HCT116 (cell line): Measurements from ENCODE around the gene SDCBP2. TPM values are rescaled to one million over a fixed set of nuclear protein-coding genes. Genes with fewer than 3 reads are reported as not detected.

ENCODE experiments used
- ATAC-seq: fragments of 200-7000 bp; cut with Tn5 transposase; 2 replicates; pipeline ENCODE4 v1.9.1; 2020; ENCODE audit warnings: mild to moderate bottlenecking, moderate library complexity
- BruUV-seq: library from RNA; stranded (reverse); fragments of 400-500 nt; replicated peaks from 2 replicates; lab custom pipeline; 2021; lab: Mats Ljungman, UMichigan
- CTCF ChIA-PET: fragments of 300-600 bp; sonication (Branson Sonifier 250); formaldehyde crosslinking; loops from one replicate; lab custom pipeline; 2021; ENCODE audit warnings: antibody characterized with exemption; lab: Charles Lee
- POLR2A ChIA-PET: fragments of 300-600, 350-600 bp; sonication (Branson Sonifier 250); formaldehyde crosslinking; loops from one replicate; lab custom pipeline; 2021; ENCODE audit warnings: antibody characterized with exemption; lab: Charles Lee
- RAD21 ChIA-PET, 2 experiments: fragments of 300-600 bp; sonication (Branson Sonifier 250); formaldehyde crosslinking; loops; one replicate each; lab custom pipeline; 2023; ENCODE audit warnings: low total read pairs in 2 of 2; ENCODE audit not compliant: uncharacterized antibody in 2 of 2, unreplicated experiment in 2 of 2, low non-redundant PET in 1 of 2; lab: Charles Lee
- DNase-seq: peaks from one replicate; pipeline ENCODE4 v3.0.0-alpha.2; 2010; ENCODE audit warnings: low read depth, low spot score
- H2AFZ ChIP-seq: fragments of 200-600 bp; shearing (Covaris generic), sonication (generic); 2 replicates; pipeline ENCODE4 v1.6.1; 2017; ENCODE audit warnings: low read depth, mixed run types, mixed read lengths, antibody characterized with exemption, low read length; ENCODE audit not compliant: poor library complexity, severe bottlenecking
- H3K27ac ChIP-seq: 2 replicates; pipeline ENCODE4 v1.5.1; 2012; ENCODE audit warnings: low read depth, low read length
- H3K27me3 ChIP-seq: fragments of 200-600 bp; sonication (generic); 2 replicates; pipeline ENCODE4 v1.6.1; 2016; ENCODE audit warnings: mixed run types, low read length, mixed read lengths; ENCODE audit not compliant: insufficient read depth
- H3K36me3 ChIP-seq, 2 experiments: fragments of 200-500 bp in 1 of 2; fragments of 200-600 bp in 1 of 2; sonication (Bioruptor generic) in 1 of 2; sonication (generic) in 1 of 2; 2 replicates each; pipeline versions ENCODE4 v1.5.1 to v1.6.1; 2014 to 2016; ENCODE audit warnings: low read length in 2 of 2, inconsistent platforms in 1 of 2, mixed read lengths in 1 of 2, mixed run types in 1 of 2; ENCODE audit not compliant: insufficient read depth in 2 of 2, control insufficient read depth in 1 of 2
- H3K4me1 ChIP-seq, 2 experiments: fragments of 200-600 bp in 1 of 2; sonication (generic) in 1 of 2; 2 replicates each; pipeline versions ENCODE4 v1.5.1 to v1.6.1; 2012 to 2017; ENCODE audit warnings: low read length in 2 of 2, inconsistent platforms in 1 of 2, mild to moderate bottlenecking in 1 of 2, mixed read lengths in 1 of 2, mixed run types in 1 of 2, moderate library complexity in 1 of 2; ENCODE audit not compliant: insufficient read depth in 2 of 2, control insufficient read depth in 1 of 2
- H3K4me2 ChIP-seq: fragments of 200-600 bp; sonication (generic); 2 replicates; pipeline ENCODE4 v1.6.1; 2017; ENCODE audit warnings: mixed run types, low read length, mixed read lengths
- H3K4me3 ChIP-seq, 2 experiments: fragments of 200-600 bp in 1 of 2; sonication (generic) in 1 of 2; replicated peaks in 1 of 2; 2 replicates each; pipeline ENCODE4 v1.5.1; 2011 to 2016; ENCODE audit warnings: low read length in 2 of 2, control low read depth in 1 of 2, low read depth in 1 of 2, mild to moderate bottlenecking in 1 of 2, mixed read lengths in 1 of 2, mixed run types in 1 of 2
- H3K79me2 ChIP-seq: fragments of 200-600 bp; sonication (generic); 2 replicates; pipeline ENCODE4 v1.6.1; 2017; ENCODE audit warnings: mild to moderate bottlenecking, mixed run types, low read length, moderate library complexity, mixed read lengths; ENCODE audit not compliant: insufficient read depth
- H3K9ac ChIP-seq: fragments of 200-600 bp; sonication (generic); 2 replicates; pipeline ENCODE4 v1.6.1; 2016; ENCODE audit warnings: low read length, mixed read lengths
- H3K9me2 ChIP-seq: fragments of 200-600 bp; sonication (generic), shearing (Covaris generic); 2 replicates; pipeline ENCODE4 v1.6.1; 2017; ENCODE audit warnings: mixed run types, mild to moderate bottlenecking, moderate library complexity; ENCODE audit not compliant: insufficient read depth
- H3K9me3 ChIP-seq, 2 experiments: fragments of 200-500 bp in 1 of 2; fragments of 200-600 bp in 1 of 2; sonication (Bioruptor generic) in 1 of 2; sonication (generic) in 1 of 2; 2 replicates each; pipeline ENCODE4 v1.6.1; 2014 to 2017; ENCODE audit warnings: low read length in 2 of 2, mixed read lengths in 2 of 2, inconsistent platforms in 1 of 2, low read depth in 1 of 2, mild to moderate bottlenecking in 1 of 2, mixed run types in 1 of 2, moderate library complexity in 1 of 2; ENCODE audit not compliant: control insufficient read depth in 1 of 2, insufficient read depth in 1 of 2
- H4K20me1 ChIP-seq: fragments of 200-600 bp; sonication (generic), shearing (Covaris generic); 2 replicates; pipeline ENCODE4 v1.6.1; 2017; ENCODE audit warnings: mixed run types, mild to moderate bottlenecking, moderate library complexity; ENCODE audit not compliant: insufficient read depth
- CBX3 ChIP-seq: IDR thresholded peaks from 2 replicates; pipeline ENCODE4 v1.6.1; 2012; ENCODE audit warnings: low read depth
- CEBPB ChIP-seq: IDR thresholded peaks from 2 replicates; pipeline ENCODE4 v1.6.1; 2012; ENCODE audit warnings: low read depth
- EGR1 ChIP-seq: IDR thresholded peaks from 2 replicates; pipeline ENCODE4 v1.6.1; 2012; ENCODE audit warnings: low read depth
- ELF1 ChIP-seq: IDR thresholded peaks from 2 replicates; pipeline ENCODE4 v1.6.1; 2012; ENCODE audit warnings: low read depth, borderline replicate concordance
- EZH2 ChIP-seq: fragments of 200-600 bp; sonication (generic); IDR thresholded peaks from 2 replicates; pipeline ENCODE4 v1.6.1; 2017; ENCODE audit warnings: antibody characterized with exemption, mixed run types
- EZH2phosphoT487 ChIP-seq: fragments of 200-600 bp; IDR thresholded peaks from 2 replicates; pipeline ENCODE4 v1.6.1; 2018; ENCODE audit warnings: antibody characterized with exemption, borderline replicate concordance
- FOSL1 ChIP-seq: IDR thresholded peaks from 2 replicates; pipeline ENCODE4 v1.6.1; 2012; ENCODE audit warnings: low read depth
- JUND ChIP-seq: IDR thresholded peaks from 2 replicates; pipeline ENCODE4 v1.6.1; 2012
- POLR2A ChIP-seq: IDR thresholded peaks from 2 replicates; pipeline ENCODE4 v1.7.0; 2011; ENCODE audit warnings: borderline replicate concordance; ENCODE audit not compliant: insufficient read depth, insufficient read length; ENCODE audit errors: extremely low read depth
- POLR2AphosphoS5 ChIP-seq: IDR thresholded peaks from 2 replicates; pipeline ENCODE4 v1.6.1; 2011; ENCODE audit warnings: mild to moderate bottlenecking, low read depth, low read length, moderate library complexity
- RAD21 ChIP-seq: IDR thresholded peaks from 2 replicates; pipeline ENCODE4 v1.6.1; 2012; ENCODE audit warnings: low read depth, mild to moderate bottlenecking
- SIN3A ChIP-seq: IDR thresholded peaks from 2 replicates; pipeline ENCODE4 v1.6.1; 2012; ENCODE audit warnings: low read depth
- TCF7L2 ChIP-seq: IDR thresholded peaks from 2 replicates; pipeline ENCODE4 v1.7.0; 2011; ENCODE audit warnings: borderline replicate concordance, inconsistent platforms; ENCODE audit not compliant: insufficient read depth, insufficient read length; ENCODE audit errors: extremely low read depth
- YY1 ChIP-seq: IDR thresholded peaks from 2 replicates; pipeline ENCODE4 v1.6.1; 2011; ENCODE audit warnings: low read length, low read depth, moderate library complexity, mild to moderate bottlenecking; ENCODE audit not compliant: insufficient replicate concordance; ENCODE audit errors: extremely low read depth
- ZNF274 ChIP-seq: fragments of 200-500 bp; sonication (Bioruptor generic); IDR thresholded peaks from 2 replicates; pipeline ENCODE4 v1.6.1; 2014; ENCODE audit warnings: mild to moderate bottlenecking, low read depth, low read length, inconsistent platforms
- intact Hi-C: fragments of 100-400 bp; cut with micrococcal nuclease; formaldehyde crosslinking; loops from 2 replicates; pipeline ENCODE4 v1.10.0; 2022
- total RNA-seq: library from RNA; stranded (reverse); gene quantifications from one replicate; pipeline ENCODE4 v1.2.1, GENCODE V29; 2021; ENCODE audit not compliant: unreplicated experiment
- TF ChIP-seq, protein P1 (sequence below): IDR thresholded peaks from 2 replicates; pipeline ENCODE4 v1.6.1; 2012; ENCODE audit warnings: low read depth
- TF ChIP-seq, protein P2 (sequence below): IDR thresholded peaks from 2 replicates; pipeline ENCODE4 v1.6.1; 2012
- TF ChIP-seq, protein P3 (sequence below): IDR thresholded peaks from 2 replicates; pipeline ENCODE4 v1.6.1; 2012
- TF ChIP-seq, protein P4 (sequence below), 3 experiments: fragments of 200-600 bp in 1 of 3; sonication (generic) in 1 of 3; IDR thresholded peaks in 2 of 3; conservative IDR thresholded peaks in 1 of 3; 2 replicates each; pipeline ENCODE4 v1.5.1; 2012 to 2017; ENCODE audit warnings: low read depth in 2 of 3, low read length in 2 of 3, antibody characterized with exemption in 1 of 3, borderline replicate concordance in 1 of 3, control low read depth in 1 of 3, mild to moderate bottlenecking in 1 of 3, mixed read lengths in 1 of 3, mixed run types in 1 of 3, moderate library complexity in 1 of 3; ENCODE audit not compliant: insufficient read depth in 1 of 3

The SDCBP2 gene
- total RNA-seq, 1 experiment from 2014 or later = 3.4 TPM

DNA sequence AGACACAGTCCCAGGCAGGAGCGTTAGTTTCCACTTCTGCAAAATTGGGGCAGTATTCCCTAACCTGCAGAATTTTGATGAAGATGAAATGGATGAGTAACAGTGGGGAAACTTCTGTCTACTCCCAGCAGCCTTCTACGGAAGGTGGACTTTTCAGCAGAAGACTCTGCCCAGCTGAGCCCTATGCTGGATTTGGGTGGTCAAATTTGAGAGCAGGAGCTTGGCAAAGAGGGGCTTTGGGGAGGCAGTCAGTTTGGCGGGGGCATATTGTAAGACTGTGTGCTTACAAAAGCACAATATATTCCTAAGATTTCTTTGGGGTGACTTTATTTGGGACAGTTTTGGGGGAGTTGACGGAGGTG lies 5.4 kb upstream of the SDCBP2 start:
- BruUV-seq = no TSS peak
- RAD21 ChIA-PET = no interaction called here
- intact Hi-C loops = no loop called here
- Histone ChIP-seq H3K9me2 (no peaks in the 10 kb centered on the region), H3K9ac (no peak overlapping the region), H4K20me1 (no peaks in the 10 kb centered on the region; the same call in 1 of the 2 replicates), H3K4me3 (no peak overlapping the region), H3K27me3 (no peaks in the 10 kb centered on the region), H2AFZ (no peak overlapping the region), H3K9me3 (no peaks in the 10 kb centered on the region), H3K4me1 (peaks cover 4 to 7% of the 10 kb centered on the region in 2 experiments), H3K27ac (no peak overlapping the region), H3K79me2 (peaks cover 48% of the 10 kb centered on the region), H3K4me2 (no peak overlapping the region), H3K36me3 (0 out of 4 replicates have a peak, but pooled peaks cover 0 to 3% of the 10 kb centered on the region in 2 experiments)
- POLR2A ChIA-PET = no interaction called here
- no peak for DNase-seq
- TF ChIP-seq TCF7L2 = no peak
- no peak for TF ChIP-seq RAD21
- no peak for TF ChIP-seq EGR1
- TF ChIP-seq POLR2AphosphoS5 = no peak
- TF ChIP-seq, protein P1, sequence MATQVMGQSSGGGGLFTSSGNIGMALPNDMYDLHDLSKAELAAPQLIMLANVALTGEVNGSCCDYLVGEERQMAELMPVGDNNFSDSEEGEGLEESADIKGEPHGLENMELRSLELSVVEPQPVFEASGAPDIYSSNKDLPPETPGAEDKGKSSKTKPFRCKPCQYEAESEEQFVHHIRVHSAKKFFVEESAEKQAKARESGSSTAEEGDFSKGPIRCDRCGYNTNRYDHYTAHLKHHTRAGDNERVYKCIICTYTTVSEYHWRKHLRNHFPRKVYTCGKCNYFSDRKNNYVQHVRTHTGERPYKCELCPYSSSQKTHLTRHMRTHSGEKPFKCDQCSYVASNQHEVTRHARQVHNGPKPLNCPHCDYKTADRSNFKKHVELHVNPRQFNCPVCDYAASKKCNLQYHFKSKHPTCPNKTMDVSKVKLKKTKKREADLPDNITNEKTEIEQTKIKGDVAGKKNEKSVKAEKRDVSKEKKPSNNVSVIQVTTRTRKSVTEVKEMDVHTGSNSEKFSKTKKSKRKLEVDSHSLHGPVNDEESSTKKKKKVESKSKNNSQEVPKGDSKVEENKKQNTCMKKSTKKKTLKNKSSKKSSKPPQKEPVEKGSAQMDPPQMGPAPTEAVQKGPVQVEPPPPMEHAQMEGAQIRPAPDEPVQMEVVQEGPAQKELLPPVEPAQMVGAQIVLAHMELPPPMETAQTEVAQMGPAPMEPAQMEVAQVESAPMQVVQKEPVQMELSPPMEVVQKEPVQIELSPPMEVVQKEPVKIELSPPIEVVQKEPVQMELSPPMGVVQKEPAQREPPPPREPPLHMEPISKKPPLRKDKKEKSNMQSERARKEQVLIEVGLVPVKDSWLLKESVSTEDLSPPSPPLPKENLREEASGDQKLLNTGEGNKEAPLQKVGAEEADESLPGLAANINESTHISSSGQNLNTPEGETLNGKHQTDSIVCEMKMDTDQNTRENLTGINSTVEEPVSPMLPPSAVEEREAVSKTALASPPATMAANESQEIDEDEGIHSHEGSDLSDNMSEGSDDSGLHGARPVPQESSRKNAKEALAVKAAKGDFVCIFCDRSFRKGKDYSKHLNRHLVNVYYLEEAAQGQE = no peak
- TF ChIP-seq POLR2A = no peak
- no peak; the same call in 1 of the 2 replicates for TF ChIP-seq CEBPB
- TF ChIP-seq EZH2phosphoT487 = no peak
- TF ChIP-seq, protein P2, sequence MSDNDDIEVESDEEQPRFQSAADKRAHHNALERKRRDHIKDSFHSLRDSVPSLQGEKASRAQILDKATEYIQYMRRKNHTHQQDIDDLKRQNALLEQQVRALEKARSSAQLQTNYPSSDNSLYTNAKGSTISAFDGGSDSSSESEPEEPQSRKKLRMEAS = no peak
- no peak for TF ChIP-seq ZNF274
- no peak for TF ChIP-seq JUND
- no peak for TF ChIP-seq SIN3A
- no peak for TF ChIP-seq FOSL1
- TF ChIP-seq, protein P3, sequence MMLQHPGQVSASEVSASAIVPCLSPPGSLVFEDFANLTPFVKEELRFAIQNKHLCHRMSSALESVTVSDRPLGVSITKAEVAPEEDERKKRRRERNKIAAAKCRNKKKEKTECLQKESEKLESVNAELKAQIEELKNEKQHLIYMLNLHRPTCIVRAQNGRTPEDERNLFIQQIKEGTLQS = no peak
- TF ChIP-seq EZH2 = no peak
- TF ChIP-seq ELF1 = no peak
- TF ChIP-seq CBX3 = no peak
- no peak for TF ChIP-seq YY1
- TF ChIP-seq, protein P4, sequence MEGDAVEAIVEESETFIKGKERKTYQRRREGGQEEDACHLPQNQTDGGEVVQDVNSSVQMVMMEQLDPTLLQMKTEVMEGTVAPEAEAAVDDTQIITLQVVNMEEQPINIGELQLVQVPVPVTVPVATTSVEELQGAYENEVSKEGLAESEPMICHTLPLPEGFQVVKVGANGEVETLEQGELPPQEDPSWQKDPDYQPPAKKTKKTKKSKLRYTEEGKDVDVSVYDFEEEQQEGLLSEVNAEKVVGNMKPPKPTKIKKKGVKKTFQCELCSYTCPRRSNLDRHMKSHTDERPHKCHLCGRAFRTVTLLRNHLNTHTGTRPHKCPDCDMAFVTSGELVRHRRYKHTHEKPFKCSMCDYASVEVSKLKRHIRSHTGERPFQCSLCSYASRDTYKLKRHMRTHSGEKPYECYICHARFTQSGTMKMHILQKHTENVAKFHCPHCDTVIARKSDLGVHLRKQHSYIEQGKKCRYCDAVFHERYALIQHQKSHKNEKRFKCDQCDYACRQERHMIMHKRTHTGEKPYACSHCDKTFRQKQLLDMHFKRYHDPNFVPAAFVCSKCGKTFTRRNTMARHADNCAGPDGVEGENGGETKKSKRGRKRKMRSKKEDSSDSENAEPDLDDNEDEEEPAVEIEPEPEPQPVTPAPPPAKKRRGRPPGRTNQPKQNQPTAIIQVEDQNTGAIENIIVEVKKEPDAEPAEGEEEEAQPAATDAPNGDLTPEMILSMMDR (IDR thresholded peaks at IDR 0.05 in 2 of 3, conservative IDR thresholded peaks at IDR 0.05 in 1 of 3; ENCODE audit: borderline replicate concordance in 1 of 3, insufficient read depth in 1 of 3, low read depth in 2 of 3, low read length in 2 of 3) = no peak
- ATAC-seq = no peak
- CTCF ChIA-PET = interaction anchor here (1.0 kb wide), 1 partner anchor 10 kb away, joined by 3 read pairs; no protein-coding TSS in a partner anchor
